ENCODE data around the gene CCDC137.

The CCDC137 gene

DNA sequence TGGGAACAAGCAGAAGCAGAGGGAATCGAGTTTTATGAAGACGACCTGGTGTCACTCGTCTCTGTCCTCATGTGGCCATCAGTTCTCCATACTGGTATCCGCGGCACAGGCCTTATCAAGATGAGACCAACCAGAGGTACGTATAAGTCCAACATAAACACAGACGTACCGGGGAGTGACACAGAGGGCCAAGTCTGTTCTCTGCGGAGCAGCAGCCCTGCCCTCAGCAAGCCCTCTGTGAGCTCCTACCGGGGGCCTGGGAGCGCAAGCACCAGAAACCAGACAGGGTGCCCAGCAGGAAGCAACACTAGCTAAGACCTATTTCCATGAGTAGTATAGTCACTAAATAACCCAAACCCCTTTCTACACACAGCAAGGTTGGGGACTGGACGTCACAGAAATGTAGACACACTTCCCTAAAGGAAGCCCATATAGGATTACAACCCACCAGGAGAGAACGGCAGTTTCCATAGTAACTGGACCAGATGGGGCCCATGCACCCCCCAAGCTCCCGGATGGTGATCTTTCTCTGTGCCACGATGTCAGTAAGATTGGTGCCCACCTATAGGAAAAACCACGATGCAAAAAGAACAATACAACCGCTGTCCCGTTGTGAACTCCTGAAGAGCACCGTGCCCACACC, 16.1 kb downstream of the CCDC137 start:
- DNase-seq (ENCODE audit: low read depth in 2 of 2): no peak

DNA sequence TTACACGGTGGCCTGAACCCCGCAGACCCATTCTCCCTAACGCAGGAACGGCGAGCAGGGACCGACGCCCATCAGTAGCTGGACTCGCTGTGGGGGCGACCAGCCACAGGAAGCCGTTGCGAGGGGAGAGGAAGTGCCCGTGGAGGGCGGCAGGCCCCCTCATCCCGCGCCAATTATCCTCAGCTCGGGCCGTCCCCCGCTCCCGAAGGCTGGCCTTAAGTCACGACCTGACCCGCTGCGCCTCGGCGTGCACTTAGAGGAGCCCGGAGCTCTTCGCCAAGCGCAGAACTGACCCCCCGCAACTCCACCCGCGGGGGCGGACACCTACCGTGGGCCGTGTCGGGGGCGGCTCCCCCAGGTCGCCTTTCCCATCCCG, 16.7 kb downstream of the CCDC137 start:
- no peak for DNase-seq (ENCODE audit: low read depth in 2 of 2)

DNA sequence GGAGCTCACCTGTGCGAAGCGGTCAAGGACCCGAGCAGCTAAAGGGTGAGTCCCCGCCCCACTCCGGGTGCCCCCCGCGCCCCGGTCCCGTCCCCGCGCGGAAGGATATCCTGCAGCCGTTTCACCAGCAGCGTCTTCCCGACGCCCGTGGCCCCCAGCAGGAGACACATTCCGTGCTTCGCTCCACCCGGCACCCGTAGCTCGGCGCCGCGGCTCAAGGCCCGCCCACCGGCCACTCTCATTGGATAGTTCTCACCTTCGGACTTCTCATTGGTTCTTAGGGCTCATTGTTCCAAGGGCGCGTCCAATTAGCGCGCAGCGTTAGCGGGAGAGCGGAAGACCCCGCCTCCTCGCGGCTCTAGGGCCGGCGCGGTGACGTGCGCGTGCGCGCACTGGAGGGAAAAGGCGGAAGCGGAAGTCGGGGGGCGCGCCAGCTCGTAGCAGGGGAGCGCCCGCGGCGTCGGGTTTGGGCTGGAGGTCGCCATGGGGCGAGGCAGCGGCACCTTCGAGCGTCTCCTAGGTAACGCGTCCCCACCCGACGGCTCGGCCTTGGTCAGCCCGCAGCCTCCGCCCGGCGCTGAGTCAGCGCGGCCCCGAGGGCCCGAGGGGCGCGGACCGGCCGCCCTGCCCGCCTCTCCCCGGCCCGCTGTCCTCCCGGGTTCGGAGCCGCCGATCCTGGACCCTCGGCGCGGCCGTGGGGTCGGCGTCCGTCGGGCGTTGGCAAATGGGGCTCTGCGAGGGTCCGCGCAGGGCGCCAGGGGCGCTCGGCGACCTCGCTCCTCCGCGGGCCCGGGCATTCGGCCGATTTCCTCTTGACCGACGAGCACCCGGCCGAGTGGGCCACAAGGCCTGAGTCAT, 17.3 kb downstream of the CCDC137 start, which contains the start of the genes ARL16 and HGS:
TSS of gene ARL16 (minus strand) at position 214 of the 858 bp plus-strand sequence. CDS start at position 170, 44 bp downstream.
TSS of gene HGS (plus strand) at position 428 of the 858 bp plus-strand sequence. CDS start at position 484, 56 bp downstream.
- peak; percentile 93 to 94 for DNase-seq (ENCODE audit: low read depth in 2 of 2)

DNA sequence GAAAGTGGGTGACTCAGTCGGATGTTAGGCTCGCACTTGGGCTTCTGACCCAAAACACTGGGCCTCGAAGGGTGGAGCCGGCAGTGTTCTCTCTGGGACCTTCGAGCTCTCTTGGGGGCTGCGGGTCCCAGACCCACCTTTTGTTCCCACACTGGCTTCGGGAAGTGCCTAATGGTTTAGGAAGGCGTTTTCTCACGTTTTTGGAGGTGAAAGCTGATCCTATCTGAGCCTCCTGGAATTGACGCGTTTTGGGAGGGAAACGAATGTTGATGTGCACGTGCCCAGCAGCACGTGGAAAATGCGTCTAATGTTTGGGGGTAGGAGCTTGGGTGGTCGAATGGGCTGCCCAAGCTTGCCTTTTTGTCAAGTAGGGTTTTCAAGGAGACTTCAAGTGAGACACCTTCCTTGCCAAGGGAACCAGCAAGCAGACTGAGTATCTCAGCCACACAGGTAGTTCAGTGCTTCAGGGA, 17.9 kb downstream of the CCDC137 start:
- no peak for DNase-seq (ENCODE audit: low read depth in 2 of 2)

DNA sequence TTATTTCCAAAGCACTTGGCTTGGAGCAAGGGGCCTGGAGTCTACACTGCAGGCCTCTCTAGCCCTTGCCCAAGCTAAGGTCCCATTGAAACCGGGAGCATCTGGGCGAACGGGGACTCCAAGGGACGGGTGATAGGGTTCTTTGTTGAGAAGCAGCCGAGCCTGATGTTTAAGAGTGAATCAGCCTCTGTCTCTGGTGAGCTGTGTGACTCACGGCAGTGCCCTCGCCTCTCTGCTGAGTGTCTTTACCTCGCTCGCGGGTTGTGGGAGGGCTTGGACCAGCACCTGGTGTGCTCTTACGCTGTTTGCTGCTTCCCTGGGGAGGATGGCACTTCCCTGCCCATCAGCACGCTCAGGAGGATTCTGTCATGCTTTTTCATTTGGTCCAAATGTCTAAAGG, 18.6 kb downstream of the CCDC137 start:
- peak in 1 of 2 donors; percentile 35 for DNase-seq (ENCODE audit: low read depth in 2 of 2)

DNA sequence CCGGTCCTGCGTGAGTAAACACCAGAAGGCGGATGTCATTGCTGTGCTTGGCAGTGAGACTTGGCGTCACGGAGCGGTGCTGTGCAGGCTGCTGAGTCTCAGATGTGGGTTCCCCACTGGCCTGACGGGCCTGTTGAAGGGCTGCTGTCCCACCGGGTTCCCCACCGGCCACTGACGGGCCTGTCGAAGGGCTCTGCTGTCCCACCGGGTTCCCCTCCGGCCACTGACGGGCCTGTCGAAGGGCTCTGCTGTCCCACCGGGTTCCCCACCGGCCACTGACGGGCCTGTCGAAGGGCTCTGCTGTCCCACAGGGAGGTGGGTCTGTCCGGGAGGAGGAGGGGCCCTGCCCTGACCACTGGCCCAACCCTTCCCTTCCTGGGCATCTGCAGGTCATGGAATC, 20.1 kb downstream of the CCDC137 start:
- DNase-seq (ENCODE audit: low read depth in 2 of 2): no peak

DNA sequence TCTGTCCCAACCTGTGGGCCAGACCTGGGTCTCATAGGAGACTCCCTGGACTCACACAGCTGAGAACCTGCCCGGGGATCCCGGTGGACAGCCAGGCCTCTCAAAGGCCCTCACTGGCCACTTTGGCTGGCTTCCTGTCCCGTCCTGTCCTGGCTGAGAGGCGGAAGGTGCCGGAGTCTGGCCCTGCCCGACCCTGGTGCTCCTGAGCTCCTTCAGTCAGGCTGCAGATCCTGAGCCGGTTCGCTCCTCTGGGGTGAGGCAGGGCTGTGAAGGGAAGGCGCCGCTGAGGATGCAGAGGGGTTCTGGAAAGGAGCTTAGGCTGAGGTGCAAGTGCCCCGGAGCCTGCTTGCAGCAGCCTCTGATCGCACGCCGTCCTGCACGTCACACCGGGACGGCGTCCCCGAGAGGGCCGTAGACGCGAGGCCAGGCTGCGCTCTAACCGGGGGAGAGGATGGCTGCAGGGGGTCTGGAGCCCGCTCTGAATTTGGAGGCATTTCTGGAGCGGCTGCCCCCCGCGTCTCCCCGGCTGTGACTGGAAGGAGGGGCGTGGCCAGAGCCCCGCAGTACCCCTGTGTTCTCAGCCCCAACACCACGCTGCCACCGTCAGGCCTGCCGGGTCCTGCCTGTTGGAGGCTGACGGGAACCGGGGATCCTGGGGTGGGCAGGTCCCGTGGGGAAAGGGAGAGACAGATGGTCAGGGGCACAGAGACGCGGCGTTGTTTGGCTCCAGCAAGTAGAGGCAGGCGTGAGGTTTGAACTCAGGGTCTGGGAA, 21.4 kb downstream of the CCDC137 start:
- no peak for DNase-seq (ENCODE audit: low read depth in 2 of 2)

DNA sequence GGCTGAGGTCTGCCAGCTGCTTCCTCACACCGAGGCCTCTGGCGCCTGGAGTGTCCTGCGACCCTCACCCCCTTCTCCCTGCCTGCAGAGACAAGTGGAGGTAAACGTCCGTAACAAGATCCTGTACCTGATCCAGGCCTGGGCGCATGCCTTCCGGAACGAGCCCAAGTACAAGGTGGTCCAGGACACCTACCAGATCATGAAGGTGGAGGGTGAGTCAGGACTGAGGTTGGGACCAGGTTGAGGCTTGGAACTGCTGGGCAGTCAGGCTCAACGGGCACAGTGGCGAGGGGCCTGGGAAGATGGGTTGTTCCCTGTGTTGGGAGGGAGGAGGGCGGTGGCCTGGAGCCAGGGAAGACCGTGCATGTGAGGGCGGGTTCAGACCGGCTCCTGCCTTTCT, 22.1 kb downstream of the CCDC137 start:
- DNase-seq (ENCODE audit: low read depth in 2 of 2): no peak

DNA sequence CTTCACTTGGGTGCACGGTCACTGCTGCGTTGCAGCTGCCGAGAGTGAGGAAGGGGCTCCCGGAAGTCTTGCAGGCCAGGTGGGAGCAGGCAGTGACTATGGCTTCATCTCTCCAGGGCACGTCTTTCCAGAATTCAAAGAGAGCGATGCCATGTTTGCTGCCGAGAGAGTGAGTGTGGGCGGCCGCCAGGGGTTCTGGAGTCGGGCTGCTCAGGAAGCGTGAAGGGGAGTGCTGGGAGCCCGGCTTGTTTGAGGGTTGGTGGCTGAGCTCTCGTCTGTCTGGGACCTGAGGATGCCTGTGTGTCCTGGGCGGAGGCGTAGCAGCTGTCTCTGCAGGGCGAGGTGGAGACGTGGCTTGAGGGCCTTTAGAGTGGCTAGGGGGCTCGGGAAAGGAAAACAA, 23.5 kb downstream of the CCDC137 start:
- no peak for DNase-seq (ENCODE audit: low read depth in 2 of 2)

DNA sequence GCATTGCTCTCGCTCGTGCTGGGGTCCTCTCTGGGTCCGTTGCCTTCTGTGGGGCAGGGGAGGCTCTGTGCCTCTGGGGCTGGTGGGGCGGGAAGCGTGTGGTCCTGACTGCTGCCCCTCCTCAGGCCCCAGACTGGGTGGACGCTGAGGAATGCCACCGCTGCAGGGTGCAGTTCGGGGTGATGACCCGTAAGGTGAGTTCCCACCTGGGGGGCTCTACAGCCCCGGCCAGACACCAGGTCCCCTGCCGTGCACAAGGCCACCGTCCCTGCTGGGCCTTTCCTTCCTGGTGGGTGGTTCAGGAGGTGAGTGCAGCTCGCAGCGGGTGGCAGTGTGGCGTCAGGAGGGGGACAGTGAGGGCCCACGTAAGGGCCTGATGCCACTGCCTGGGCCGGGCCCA, 24.0 kb downstream of the CCDC137 start:
- DNase-seq (ENCODE audit: low read depth in 2 of 2): no peak

DNA sequence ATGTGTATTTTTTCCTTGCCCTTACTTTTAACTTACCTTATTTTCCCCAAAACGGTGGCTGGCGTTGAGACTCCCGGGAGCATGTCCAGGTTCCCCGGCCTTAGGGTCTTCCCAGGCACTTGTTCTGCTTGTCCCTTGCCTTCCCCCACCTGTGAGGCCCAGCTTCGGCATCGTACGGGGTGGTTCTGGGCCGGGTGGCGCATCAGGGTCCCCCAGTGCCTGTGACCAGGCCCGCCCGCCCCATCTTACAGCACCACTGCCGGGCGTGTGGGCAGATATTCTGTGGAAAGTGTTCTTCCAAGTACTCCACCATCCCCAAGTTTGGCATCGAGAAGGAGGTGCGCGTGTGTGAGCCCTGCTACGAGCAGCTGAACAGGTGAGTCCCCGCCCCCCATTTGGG, 24.7 kb downstream of the CCDC137 start:
- DNase-seq (ENCODE audit: low read depth in 2 of 2): no peak

DNA sequence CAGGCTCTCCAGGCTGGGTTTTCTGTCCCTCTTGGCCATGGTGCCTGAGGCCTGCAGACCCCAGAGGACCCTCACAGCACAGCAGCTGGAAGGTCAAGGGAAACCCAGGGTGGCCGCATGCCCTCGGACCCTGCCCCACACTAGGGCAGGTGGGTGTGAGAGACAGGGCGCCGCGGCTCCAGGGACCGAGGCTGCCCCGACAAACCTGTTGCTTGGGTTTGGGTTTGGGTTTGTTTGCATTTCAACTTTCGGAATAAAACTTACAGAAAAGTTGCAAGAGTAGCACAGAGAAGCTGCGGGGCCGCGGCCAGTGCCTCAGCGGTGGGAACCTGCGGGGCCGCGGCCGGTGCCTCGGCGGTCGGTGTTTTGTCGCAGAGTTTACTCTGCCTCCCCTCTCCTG, 25.1 kb downstream of the CCDC137 start:
- DNase-seq (ENCODE audit: low read depth in 2 of 2): no peak

DNA sequence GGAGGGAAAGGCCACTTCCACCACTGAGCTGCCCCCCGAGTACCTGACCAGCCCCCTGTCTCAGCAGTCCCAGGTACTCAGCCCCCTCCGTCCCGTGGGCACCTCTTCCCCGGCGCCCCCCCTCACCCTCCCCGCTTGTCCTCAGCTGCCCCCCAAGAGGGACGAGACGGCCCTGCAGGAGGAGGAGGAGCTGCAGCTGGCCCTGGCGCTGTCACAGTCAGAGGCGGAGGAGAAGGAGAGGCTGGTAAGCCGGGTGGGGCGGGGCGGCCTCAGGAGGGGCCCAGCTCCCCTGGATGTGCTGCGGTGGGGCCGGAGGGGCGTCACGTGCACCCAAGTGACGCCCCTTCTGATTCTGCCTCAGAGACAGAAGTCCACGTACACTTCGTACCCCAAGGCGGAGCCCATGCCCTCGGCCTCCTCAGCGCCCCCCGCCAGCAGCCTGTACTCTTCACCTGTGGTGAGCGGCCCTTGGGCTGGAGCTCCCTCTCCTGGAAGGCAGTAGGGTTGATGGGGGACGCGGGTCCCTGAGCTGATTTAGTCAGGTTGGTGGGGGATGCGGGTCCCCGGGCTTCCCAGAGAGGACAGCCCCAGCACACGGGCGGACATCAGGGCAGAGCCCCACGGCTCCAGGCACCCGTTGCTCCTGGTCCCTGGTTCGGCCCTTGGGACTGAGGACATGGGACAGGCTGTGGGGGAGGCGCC, 27.1 kb downstream of the CCDC137 start:
- no peak for DNase-seq (ENCODE audit: low read depth in 2 of 2)

DNA sequence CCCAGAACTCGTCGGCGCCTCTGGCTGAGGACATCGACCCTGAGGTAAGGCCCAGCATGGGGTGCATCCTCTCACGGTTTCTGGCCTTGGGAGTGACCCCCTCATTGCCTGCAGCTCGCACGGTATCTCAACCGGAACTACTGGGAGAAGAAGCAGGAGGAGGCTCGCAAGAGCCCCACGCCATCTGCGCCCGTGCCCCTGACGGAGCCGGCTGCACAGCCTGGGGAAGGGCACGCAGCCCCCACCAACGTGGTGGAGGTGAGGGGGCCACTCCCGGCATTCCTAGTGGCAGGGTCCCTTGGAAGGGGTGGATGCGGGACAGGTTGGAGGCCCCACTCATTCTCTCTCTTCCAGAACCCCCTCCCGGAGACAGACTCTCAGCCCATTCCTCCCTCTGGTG, 28.3 kb downstream of the CCDC137 start:
- DNase-seq (ENCODE audit: low read depth in 2 of 2): no peak

DNA sequence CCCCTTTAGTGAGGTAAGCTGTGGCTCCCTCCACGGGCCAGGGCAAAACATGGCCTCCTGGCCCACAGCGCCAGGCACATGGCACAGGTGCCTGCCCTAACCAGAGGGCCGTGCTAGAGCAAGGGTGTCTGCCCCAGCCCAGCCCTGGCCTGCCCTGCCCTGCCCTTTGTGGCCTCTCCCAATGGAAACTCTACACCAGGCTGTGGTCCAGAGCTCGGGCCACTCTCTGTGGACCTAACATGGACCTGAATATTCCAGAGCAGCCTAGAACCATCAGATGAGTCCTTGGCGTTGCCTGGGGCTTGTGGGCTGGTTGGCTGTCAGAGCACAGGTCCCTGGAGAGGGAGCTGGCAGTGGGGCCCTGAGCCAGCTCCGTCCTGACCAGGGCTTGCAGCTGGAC, 28.7 kb downstream of the CCDC137 start:
- no peak for DNase-seq (ENCODE audit: low read depth in 2 of 2)

DNA sequence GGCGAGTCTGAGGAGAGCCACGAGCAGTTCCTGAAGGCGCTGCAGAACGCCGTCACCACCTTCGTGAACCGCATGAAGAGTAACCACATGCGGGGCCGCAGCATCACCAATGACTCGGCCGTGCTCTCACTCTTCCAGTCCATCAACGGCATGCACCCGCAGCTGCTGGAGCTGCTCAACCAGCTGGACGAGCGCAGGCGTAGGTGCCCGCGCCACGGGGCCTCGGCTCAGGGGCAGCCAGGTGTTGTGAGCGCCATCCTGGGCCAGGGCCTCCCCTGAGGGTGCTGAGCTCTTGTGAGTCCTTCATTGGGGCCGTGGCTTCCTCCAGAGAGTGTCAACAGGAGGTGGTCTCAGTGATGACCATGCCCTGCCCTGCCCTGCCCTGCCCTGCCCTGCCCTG, 29.3 kb downstream of the CCDC137 start:
- DNase-seq (ENCODE audit: low read depth in 2 of 2): no peak

DNA sequence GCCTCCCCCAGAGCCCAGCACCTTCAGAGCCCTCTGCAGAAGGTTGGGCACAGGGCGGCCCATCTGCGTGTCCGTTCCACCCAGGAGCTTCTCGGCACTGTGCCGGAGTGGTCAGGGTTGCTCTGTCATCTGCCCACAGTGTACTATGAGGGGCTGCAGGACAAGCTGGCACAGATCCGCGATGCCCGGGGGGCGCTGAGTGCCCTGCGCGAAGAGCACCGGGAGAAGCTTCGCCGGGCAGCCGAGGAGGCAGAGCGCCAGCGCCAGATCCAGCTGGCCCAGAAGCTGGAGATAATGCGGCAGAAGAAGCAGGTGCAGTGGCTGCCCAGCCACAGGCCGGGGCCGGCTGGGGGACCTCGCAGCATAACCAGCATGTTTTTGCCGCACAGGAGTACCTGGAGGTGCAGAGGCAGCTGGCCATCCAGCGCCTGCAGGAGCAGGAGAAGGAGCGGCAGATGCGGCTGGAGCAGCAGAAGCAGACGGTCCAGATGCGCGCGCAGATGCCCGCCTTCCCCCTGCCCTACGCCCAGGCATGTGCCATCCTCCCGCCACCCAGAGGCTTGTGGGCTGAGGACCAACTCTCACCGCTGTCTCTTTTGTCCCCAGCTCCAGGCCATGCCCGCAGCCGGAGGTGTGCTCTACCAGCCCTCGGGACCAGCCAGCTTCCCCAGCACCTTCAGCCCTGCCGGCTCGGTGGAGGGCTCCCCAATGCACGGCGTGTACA, 29.8 kb downstream of the CCDC137 start:
- DNase-seq (ENCODE audit: low read depth in 2 of 2): no peak

DNA sequence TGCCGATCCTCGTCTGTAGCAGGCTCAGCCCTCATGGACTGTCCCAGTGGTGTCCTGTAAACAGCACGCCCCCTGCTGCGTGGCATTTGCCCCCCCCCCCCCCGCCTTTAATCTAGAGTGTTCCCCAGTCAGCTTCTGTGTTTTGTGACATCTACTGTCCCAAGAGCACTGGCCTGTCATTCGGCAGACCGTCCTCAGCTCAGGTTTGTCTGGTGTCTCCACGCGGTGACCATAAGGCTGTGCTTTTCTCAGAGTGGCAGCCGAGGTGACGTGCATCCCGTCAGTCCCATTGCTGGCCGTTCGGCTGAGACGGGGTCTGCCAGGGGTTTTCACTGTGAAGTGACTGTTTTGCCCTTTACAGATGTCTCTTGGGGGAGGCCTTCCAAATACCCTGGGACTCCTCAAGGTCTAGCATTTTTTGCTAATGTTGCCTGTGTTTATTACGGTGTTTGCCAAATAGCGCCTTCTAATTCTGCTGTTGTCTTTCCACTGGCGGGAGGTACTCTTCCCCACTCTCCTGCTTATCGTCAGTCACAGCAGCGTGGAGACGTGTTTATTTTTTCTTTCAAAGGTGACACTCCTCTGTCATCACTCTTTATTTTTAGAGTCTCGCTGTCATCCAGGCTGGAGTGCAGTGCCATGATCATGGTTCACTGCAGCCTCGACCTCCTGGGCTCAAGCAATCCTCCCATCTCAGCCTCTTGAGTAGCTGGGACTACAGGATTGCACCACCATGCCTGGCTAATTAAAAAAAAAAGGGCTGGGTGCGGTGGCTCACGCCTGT, 30.9 kb downstream of the CCDC137 start:
- DNase-seq (ENCODE audit: low read depth in 2 of 2): no peak

DNA sequence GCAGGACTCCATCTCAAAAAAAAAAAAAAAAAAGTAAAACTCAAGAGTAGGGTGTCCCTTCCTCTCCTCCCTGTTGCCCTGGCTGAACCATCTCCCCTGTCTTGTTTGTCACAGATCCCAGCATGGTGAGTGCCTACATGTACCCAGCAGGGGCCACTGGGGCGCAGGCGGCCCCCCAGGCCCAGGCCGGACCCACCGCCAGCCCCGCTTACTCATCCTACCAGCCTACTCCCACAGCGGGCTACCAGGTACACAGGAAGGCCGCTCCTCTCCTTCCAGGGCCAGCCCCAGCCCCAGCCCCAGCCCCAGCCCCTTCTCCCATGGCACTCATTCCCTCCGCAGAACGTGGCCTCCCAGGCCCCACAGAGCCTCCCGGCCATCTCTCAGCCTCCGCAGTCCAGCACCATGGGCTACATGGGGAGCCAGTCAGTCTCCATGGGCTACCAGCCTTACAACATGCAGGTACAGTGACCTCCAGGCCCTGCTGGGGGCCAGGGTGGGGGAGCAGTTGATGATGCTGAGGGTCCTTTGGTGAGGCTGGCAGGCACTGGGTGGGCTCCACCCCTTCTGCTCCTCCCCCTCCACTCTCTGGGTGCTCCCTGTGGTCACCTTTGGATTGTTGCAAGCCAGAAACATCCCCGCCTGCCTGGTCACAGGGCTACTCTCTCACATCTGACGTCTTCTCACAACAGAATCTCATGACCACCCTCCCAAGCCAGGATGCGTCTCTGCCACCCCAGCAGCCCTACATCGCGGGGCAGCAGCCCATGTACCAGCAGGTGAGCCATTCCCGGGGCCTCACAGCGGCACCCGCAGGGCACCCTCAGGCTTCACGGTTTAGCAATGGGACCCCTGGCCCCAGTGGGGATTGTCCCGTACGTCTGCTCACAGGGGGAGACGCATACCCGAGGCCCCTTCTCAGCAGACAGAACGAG, 34.1 kb downstream of the CCDC137 start:
- DNase-seq (ENCODE audit: low read depth in 2 of 2): no peak
